DMS114 treated with DMSO at 0.1 percent for 48 hours (cell line): ENCODE data around the gene TRAPPC5.

ENCODE experiments used
- DNase-seq: peaks from one replicate; lab custom pipeline; 2025; ENCODE audit not compliant: unreplicated experiment; lab: John Stamatoyannopoulos, UW

The TRAPPC5 gene

GRCh38 chr19:7729831-7730285 lies 49.2 kb downstream of the TRAPPC5 start:
- no peak for DNase-seq

- DNase-seq: no peak
These were observed 49.9 kb downstream of the TRAPPC5 start for GRCh38 chr19:7730286-7731217.

- DNase-seq: no peak
These were observed 50.6 kb downstream of the TRAPPC5 start for GRCh38 chr19:7731218-7731595.

- no peak for DNase-seq
These were observed 51.0 kb downstream of the TRAPPC5 start for GRCh38 chr19:7731615-7732014.

- DNase-seq: no peak
These were observed 51.4 kb downstream of the TRAPPC5 start, which contains the start of gene CLEC4G for GRCh38 chr19:7732045-7732444. TSS of gene CLEC4G (minus strand) at chr19:7732110. CDS start at chr19:7732102, 8 bp downstream.

GRCh38 chr19:7733376-7733775 lies 52.7 kb downstream of the TRAPPC5 start:
- DNase-seq: no peak

- DNase-seq: no peak
These were observed 53.9 kb downstream of the TRAPPC5 start for GRCh38 chr19:7734220-7735203.

GRCh38 chr19:7736148-7736547 lies 55.5 kb downstream of the TRAPPC5 start:
- no peak for DNase-seq

GRCh38 chr19:7737215-7737614 lies 56.6 kb downstream of the TRAPPC5 start:
- DNase-seq: no peak
